Activated CD8-positive, alpha-beta memory T cell treated with anti-CD3 and anti-CD28 coated beads for 4 hours (primary cell): ENCODE data around the gene BAZ2A.
"Not testable (repeated sequence)": the region's sequence is repeated elsewhere in the genome, so short reads cannot be mapped to it uniquely, and the experiment has no call there.

Source experiments
- DNase-seq, 2 donors: peaks; one replicate each; pipeline ENCODE4 v3.0.0-alpha.2; 2020; ENCODE audit warnings: low read depth in 2 of 2

BAZ2A gene

DNA sequence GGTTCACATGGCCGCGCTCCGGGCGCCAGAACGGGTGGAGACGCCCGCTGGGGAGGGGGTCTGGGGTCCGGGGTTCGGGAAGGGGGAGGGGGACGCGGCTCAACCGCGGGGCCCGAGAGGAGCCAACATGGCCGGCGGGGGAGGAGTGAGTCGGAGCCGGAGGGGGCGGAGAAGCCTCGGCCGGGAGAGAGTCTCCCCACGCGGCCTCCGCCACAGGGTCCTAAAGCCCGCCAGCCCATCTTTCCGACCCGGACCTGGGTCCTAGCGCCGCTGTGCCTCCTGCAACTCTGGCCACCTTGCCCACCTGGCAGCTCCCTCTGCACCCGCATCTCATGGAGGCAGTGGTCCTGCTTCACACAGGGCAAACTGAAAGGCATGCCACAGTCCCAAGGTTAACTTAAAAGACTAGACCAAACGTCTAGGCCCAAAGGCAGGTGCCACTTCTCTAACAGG, at the start of gene BAZ2A:
Gene BAZ2A, minus strand, starts transcription at position 147 of the 453 bp plus-strand sequence. CDS start 12,796 bp downstream, outside the sequence.
- peak; percentile 72 to 73 for DNase-seq

DNA sequence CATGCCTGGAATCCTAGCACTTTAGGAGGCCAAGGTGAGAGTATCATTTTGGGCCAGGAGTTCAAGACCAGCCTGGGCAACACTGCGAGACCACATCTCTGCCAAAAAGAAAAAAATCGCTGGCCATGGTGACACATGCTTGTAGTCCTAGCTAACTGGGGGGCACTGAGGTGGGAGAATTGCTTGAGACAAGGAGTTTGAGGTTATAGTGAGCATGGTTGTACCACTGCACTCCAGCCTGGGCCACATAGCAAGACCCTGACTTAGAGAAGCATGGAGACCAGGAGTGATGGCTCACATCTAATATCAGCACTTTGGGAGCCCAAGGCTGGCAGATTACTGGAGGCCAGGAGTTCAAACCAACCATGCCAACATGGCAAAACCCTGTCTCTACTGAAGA, 48.7 kb upstream of the BAZ2A start:
- no peak for DNase-seq

GRCh38 chr12:56677680-56678079, 47.6 kb upstream of the BAZ2A start:
- DNase-seq: no peak

DNA sequence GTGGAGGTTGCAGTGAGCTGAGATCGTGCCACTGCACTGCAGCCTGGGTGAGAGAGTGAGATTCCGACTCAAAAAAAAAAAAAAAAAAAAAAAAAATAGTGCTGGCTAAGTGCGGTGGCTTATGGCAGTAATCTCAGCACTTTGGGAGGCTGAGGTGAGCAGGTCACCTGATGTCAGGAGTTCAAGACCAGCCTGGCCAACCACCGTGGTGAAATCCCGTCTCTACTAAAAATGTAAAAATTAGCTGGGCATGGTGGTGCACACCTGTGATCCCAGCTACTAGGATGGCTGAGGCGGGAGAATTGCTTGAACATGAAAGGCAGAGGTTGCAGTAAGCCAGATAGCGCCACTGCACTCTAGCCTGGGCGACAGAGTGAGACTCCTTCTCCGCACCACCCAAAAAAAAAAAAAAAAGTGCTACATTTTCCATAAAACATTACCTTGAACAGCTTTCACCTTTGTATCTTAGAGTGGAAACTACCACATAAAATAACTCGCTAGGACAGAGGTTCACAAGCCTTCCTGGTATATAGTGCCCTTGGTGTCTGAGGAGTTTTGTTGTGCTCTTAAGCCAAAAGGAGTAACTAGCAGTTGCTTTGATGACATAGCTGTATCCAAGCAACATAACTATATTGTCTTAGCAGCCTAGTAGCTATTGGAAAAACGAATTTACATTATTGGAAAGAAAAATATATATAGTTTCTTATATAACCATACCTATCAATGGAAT, 46.9 kb upstream of the BAZ2A start:
- DNase-seq: no peak

DNA sequence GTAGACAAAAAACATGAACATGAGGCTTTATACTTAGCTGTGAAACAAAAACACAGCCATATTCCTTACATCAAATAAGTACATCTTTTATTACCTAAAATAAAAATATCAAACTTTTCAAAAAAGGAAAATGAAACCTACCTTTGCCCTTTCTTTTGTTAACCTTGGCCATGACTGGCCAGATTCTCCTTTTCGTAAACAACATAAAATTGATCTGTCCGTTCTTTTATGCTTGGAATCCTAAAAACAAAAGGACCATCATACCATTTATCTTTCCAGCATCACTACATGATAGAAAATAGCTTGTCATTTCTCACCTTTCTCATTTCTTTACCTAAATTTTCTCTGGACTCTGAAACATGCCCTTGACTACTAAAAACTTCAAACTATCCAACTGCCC, 41.5 kb upstream of the BAZ2A start:
- no peak for DNase-seq

DNA sequence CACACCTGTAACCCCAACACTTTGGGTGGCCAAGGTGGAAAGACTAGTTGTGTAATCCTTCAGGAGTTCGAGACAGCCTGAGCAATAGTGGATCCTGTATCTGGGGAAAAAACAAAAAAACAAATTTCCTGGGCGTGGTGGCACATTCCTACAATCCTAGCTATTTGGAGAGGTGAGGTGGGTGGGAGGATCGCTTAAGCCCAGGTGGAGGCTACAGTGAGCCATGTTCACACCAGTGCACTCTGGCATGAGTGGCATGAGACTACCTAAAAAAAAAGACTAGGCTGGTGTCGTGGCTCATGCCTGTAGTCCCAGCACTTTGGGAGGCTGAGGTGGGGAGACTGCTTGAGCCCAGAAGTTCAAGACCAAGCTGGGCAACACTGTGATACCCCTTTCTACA, 40.7 kb upstream of the BAZ2A start:
- no peak for DNase-seq

GRCh38 chr12:56668197-56668457, 38.0 kb upstream of the BAZ2A start:
- DNase-seq: no peak

GRCh38 chr12:56661979-56662638, 32.0 kb upstream of the BAZ2A start:
- DNase-seq: no peak

DNA sequence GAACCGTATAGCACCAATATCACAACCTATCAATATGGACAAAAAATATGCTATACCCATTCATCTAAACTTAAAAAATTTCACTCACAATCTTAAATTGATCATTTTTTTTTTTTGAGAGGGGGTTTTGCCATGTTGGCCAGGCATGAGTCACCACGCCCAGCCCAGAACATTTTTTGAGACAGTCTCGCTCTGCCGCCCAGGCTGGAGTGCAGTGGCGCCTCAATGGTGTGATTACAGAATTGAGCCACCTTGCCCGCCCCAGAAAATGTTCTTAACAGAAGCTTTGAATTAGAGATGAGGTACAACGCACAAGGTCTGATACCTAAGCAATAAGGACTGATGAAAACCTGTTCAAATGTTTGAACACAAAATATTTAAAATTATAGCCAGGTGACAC, 31.4 kb upstream of the BAZ2A start:
- DNase-seq: no peak

GRCh38 chr12:56658921-56659320, 28.8 kb upstream of the BAZ2A start:
- DNase-seq: no peak

- no peak for DNase-seq
These were observed 27.6 kb upstream of the BAZ2A start for GRCh38 chr12:56657416-56658379.

DNA sequence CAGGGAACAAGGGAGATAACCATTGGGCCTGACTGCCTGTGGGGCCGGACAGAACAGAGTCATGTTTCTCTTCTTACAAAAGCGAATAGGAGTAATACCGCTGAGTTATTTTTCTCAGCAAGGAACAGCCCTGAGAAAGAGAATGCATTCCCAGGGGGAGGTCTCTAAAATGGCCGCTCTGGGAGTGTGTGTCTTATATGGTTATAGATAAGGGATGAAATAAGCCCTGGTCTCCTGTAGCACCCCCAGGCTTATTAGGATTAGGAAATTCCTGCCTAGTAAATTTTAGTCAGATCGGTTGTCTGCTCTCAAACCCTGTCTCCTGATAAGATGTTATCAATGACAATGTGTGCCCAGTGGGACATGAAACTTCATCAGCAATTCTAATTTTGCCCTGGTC, 23.7 kb upstream of the BAZ2A start:
- DNase-seq: not testable (repeated sequence)

GRCh38 chr12:56648023-56648422, 17.9 kb upstream of the BAZ2A start:
- DNase-seq: not testable (repeated sequence)

GRCh38 chr12:56645717-56646446, 15.8 kb upstream of the BAZ2A start, which contains the start of gene ATP5F1B:
ATP5F1B (minus strand) TSS chr12:56645984; CDS start chr12:56645963, 21 bp downstream.
- peak; percentile 76 to 86 for DNase-seq

DNA sequence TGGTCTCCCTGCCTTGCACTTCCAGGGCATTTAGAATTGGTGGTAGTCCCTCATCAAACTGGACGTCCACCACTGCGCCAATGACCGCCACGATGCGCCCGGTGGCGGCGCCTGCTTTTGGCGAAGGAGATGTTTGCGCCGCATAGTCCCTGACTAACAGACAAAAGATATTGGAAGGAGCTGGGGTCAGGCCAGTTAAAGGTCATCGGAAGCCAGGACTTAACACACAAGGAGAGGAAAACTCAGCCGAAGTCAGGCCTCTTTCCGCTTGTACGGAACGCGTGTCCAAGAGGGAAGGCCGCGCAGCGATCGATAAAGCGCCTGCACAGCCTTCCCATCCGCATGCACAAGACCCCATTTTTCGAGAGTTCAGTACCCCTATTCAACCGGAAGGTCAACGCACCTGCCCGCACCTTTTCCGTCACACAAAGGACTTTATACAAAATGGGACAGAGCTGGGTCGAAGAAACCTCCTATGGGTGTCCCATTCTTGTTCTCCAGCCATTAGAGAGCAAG, 15.1 kb upstream of the BAZ2A start:
- DNase-seq: no peak

DNA sequence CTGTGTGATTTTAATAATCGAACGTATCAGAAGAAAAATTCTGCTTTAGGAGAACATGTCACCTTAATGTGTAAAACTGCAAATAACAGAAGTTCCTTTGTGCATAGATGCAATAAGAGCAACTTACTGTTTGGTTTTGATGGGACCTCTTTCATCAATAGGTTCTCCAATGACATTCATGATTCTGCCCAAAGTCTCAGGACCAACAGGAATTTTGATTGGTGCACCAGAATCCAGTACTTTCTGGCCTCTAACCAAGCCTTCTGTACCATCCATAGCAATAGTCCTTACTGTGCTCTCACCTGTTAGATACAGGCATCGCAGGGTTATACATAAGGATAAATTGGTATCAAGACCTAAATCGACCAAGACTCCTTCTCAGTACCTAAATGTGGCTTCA, 14.5 kb upstream of the BAZ2A start:
- no peak for DNase-seq

DNA sequence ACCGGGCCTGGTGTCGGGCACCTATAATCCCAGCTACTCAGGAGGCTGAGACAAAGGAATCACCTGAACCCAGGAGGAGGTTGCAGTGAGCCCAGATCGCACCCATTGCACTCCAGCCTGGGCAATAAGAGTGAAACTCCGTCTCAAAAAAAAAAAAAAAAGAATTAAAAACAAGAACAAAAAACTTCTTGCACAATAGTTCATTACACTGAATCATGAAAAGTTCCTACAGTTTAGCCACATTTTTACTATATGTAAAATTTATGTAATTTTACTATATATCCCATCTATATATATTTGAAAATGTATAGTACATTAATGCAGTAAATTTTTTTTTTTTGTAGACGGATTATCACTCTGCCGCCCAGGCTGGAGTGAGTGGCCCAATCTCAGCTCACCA, 11.1 kb upstream of the BAZ2A start:
- no peak for DNase-seq

DNA sequence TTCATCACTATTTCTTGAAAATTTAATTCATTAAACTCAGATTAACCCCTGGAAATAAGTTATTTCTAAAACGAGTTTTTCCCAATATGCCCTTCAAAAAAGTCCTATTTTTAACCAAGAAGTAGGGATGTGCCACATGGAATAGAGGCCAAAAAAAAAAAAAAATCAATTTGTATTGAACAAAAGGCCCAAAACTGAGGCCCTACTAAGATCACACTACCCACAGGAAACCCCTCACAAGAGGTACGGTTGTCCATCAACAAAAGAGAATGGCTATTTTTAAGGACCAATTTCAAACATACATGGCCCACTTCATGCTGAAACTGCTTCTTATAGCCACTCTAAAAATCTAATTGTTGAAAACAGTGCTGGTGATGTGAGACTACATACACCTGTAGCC, 7.5 kb upstream of the BAZ2A start:
- DNase-seq: no peak

- DNase-seq: peak; percentile 76 to 82
These were observed 6.8 kb upstream of the BAZ2A start for GRCh38 chr12:56636675-56637540.
